Nephron progenitor cell (in vitro differentiated cells): ENCODE results near the gene C5orf24.
A peak's percentile ranks its signal among the peaks of the same experiment; 100 is the strongest.

Experiments
- DNase-seq: peaks from one replicate; pipeline ENCODE4 v3.0.0; 2021
- H3K27ac Mint-ChIP-seq: 2 replicates; pipeline ENCODE4 v1.8.0; 2021; ENCODE audit warnings: mild to moderate bottlenecking, moderate library complexity, mixed read lengths
- H3K27me3 Mint-ChIP-seq: 2 replicates; pipeline ENCODE4 v1.8.0; 2021; ENCODE audit warnings: mild to moderate bottlenecking, low read depth, mixed read lengths; ENCODE audit not compliant: poor library complexity
- H3K36me3 Mint-ChIP-seq: 2 replicates; pipeline ENCODE4 v1.8.0; 2021; ENCODE audit warnings: low read depth, mixed read lengths
- H3K4me1 Mint-ChIP-seq: 2 replicates; pipeline ENCODE4 v1.8.0; 2021; ENCODE audit warnings: mixed read lengths
- H3K4me3 Mint-ChIP-seq: 2 replicates; pipeline ENCODE4 v1.8.0; 2021; ENCODE audit warnings: mild to moderate bottlenecking, moderate library complexity, mixed read lengths
- H3K9me3 Mint-ChIP-seq: 2 replicates; pipeline ENCODE4 v1.8.0; 2021; ENCODE audit warnings: mild to moderate bottlenecking, moderate library complexity, mixed read lengths
- TF ChIP-seq, protein P1 (sequence below): fragments of 200-600 bp; sonication (generic); IDR thresholded peaks from 2 replicates; pipeline ENCODE4 v1.5.0; 2021; ENCODE audit warnings: antibody characterized with exemption

C5orf24 gene

DNA sequence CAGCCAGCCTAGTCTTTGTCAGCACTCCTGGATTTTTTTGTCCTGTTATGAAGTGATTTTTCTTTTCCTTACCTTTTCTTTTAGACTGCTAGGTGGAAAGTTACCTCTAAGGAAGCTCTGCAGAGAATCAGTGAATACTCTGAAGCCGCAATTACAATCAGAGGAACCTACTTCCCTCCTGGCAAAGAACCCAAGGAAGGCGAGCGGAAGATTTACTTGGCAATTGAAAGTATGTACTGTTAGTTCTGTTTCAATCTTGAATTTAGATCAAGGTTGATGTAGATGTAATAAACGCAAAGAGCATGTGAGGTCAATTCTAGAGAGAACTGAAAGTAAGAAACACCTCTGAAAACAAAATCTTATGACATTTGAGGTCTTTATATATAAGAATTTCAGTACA, 27.0 kb upstream of the C5orf24 start:
- Mint-ChIP-seq H3K36me3 (peaks cover 86% of the 10 kb centered on the region), H3K27ac (no peak overlapping the region), H3K27me3 (no peaks in the 10 kb centered on the region), H3K9me3 (no peaks in the 10 kb centered on the region), H3K4me1 (no peaks in the 10 kb centered on the region), H3K4me3 (no peak overlapping the region)
- no peak for DNase-seq
- TF ChIP-seq, protein P1, sequence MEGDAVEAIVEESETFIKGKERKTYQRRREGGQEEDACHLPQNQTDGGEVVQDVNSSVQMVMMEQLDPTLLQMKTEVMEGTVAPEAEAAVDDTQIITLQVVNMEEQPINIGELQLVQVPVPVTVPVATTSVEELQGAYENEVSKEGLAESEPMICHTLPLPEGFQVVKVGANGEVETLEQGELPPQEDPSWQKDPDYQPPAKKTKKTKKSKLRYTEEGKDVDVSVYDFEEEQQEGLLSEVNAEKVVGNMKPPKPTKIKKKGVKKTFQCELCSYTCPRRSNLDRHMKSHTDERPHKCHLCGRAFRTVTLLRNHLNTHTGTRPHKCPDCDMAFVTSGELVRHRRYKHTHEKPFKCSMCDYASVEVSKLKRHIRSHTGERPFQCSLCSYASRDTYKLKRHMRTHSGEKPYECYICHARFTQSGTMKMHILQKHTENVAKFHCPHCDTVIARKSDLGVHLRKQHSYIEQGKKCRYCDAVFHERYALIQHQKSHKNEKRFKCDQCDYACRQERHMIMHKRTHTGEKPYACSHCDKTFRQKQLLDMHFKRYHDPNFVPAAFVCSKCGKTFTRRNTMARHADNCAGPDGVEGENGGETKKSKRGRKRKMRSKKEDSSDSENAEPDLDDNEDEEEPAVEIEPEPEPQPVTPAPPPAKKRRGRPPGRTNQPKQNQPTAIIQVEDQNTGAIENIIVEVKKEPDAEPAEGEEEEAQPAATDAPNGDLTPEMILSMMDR, result no peak

DNA sequence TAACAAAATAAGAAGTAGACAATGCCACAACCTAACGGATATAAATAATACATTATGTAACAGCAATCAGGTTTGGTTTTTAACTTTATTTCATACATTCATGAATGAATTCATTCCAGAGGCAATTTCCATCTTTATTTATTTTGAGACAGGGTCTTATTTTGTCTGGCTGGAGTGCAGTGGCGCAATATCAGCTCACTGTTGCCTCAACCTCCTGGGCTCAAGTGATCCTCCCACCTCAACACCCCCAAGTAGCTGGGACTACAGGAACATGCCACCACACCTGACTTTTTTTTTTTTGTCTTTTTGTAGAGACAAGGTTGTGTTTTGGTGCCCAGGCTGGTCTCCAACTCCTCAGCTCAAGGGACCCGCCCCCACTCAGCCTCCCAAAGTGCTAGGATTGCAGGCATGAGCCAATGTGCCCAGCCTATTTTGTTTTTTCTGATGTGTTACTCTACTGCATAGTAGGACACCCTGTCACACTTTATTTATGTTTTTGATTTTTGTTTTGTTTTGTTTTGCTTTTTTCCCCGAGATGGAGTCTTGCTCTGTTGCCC, 26.3 kb upstream of the C5orf24 start:
- no peak for DNase-seq
- no peak overlapping the region for H3K27ac Mint-ChIP-seq
- no peaks in the 10 kb centered on the region for H3K27me3 Mint-ChIP-seq
- H3K9me3 Mint-ChIP-seq, result no peaks in the 10 kb centered on the region
- no peak overlapping the region for H3K4me3 Mint-ChIP-seq
- peaks cover 79% of the 10 kb centered on the region for H3K36me3 Mint-ChIP-seq
- TF ChIP-seq, protein P1, result no peak
- H3K4me1 Mint-ChIP-seq, result no peaks in the 10 kb centered on the region

DNA sequence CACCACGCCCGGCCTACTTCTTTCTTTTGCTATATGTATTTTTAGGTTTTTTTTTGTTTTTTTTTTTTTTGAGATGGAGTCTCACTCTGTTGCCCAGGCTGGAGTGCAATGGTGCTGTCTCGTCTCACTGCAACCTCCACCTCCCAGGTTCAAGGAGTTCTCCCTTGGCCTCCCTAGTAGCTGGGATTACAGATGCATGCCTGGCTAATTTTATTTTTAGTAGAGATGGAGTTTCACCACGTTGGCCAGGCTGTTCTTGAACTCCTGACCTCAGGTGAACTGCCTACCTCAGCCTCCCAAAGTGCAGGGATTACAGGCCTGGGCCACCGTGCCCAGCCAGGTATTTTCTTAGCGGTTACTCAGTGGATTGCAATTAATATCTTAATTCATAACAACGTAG, 23.9 kb upstream of the C5orf24 start:
- TF ChIP-seq, protein P1, result no peak
- no peak overlapping the region for H3K4me3 Mint-ChIP-seq
- no peak for DNase-seq
- H3K4me1 Mint-ChIP-seq, result no peaks in the 10 kb centered on the region
- peaks cover 75% of the 10 kb centered on the region for H3K36me3 Mint-ChIP-seq
- H3K9me3 Mint-ChIP-seq, result no peaks in the 10 kb centered on the region
- no peaks in the 10 kb centered on the region for H3K27me3 Mint-ChIP-seq
- H3K27ac Mint-ChIP-seq, result no peak overlapping the region

DNA sequence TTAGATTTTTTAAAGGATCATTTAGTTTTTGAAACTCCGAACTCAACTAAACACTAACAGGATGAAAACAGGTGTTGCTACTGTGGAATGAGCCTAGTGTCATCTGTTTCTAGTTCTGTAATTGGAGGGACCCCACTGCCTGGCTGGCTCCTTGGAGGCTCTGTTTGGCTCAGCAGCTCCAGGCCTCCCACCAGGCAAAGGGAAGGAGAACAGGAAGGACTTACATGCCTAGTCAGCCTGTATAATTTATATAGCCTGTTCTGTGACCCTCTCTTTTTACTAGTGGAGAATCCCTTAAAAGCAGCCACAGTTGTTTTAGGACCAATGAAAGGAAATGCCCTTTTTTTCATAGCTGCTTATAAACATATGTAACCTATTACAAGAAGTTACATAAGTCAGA, 21.1 kb upstream of the C5orf24 start:
- DNase-seq, result no peak
- Mint-ChIP-seq H3K4me3 (no peak overlapping the region), H3K9me3 (no peaks in the 10 kb centered on the region), H3K27ac (no peak overlapping the region), H3K27me3 (no peaks in the 10 kb centered on the region), H3K36me3 (peaks cover 75% of the 10 kb centered on the region), H3K4me1 (no peaks in the 10 kb centered on the region)
- TF ChIP-seq, protein P1, result no peak

DNA sequence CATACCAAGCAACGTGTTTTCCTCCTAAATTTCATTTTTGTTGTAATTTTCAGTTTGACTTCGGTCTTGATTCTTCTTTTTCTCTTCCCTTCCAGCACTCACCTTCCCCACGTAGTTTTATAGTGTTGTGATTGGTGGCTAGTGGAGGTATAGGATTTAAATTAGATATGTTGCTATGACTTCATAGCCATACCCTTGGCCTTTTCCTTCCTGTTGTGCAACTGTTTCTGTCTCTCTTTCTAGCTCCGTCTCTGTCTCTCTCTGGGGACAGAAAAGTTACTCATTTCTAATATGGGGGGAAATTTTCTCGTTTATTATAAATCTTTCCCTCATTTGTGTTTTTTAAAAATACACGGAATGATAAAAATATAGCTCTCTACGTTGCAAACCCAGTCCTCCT, 20.6 kb upstream of the C5orf24 start:
- H3K36me3 Mint-ChIP-seq, result peaks cover 72% of the 10 kb centered on the region
- H3K9me3 Mint-ChIP-seq, result no peaks in the 10 kb centered on the region
- no peak for DNase-seq
- no peak overlapping the region for H3K4me3 Mint-ChIP-seq
- H3K27ac Mint-ChIP-seq, result peak overlapping the region; percentile 29
- H3K4me1 Mint-ChIP-seq, result no peaks in the 10 kb centered on the region
- TF ChIP-seq, protein P1, result no peak
- no peaks in the 10 kb centered on the region for H3K27me3 Mint-ChIP-seq

DNA sequence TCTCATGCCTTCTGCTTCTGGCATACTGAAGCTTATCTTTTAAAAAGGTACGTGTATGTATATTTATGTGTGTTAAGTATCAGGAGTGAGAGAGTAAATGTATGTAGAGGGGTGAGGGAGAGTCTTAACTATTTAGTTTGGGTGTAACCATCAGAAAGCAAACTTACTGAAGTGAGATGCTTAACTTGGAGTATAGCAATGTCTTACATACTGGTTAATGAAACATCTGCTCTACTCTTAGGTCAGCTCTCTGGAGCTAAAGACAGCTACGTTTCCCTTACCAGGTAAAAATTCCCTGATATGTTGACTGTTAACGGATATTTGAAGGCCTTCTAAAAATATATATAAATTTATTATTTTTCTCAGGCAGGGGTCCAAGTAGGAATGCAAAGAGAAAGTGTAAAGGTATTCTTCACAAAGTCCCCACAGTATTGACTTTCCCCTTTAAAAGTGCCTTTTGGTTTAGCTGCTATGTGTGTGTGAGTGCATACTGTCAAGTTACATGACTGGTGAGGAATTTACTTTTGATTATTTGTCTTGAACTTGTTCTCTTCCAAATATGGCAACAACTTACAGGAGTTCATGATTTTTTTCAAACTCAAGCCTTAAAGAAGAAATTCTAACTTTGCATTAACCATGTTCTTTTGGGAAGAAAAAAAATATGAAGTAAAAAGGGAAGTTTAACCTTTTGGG, 12.3 kb upstream of the C5orf24 start:
- no peak overlapping the region for H3K27ac Mint-ChIP-seq
- H3K4me3 Mint-ChIP-seq, result no peak overlapping the region
- no peaks in the 10 kb centered on the region for H3K27me3 Mint-ChIP-seq
- H3K36me3 Mint-ChIP-seq, result peaks cover 57% of the 10 kb centered on the region
- H3K9me3 Mint-ChIP-seq, result no peaks in the 10 kb centered on the region
- no peaks in the 10 kb centered on the region for H3K4me1 Mint-ChIP-seq
- TF ChIP-seq, protein P1, result no peak
- DNase-seq, result no peak
